SK-N-MC (cell line): ENCODE data around the gene PLEKHD1.

Experiments
- EZH2 ChIP-seq: fragments of 200-600 bp; sonication (generic); IDR thresholded peaks from one replicate; pipeline ENCODE4 v1.6.1; 2017; ENCODE audit warnings: antibody characterized with exemption
- POLR2AphosphoS5 ChIP-seq: IDR thresholded peaks from 2 replicates; pipeline ENCODE4 v1.6.1; 2012; ENCODE audit warnings: mild to moderate bottlenecking, low read depth, low read length, borderline replicate concordance

DNA sequence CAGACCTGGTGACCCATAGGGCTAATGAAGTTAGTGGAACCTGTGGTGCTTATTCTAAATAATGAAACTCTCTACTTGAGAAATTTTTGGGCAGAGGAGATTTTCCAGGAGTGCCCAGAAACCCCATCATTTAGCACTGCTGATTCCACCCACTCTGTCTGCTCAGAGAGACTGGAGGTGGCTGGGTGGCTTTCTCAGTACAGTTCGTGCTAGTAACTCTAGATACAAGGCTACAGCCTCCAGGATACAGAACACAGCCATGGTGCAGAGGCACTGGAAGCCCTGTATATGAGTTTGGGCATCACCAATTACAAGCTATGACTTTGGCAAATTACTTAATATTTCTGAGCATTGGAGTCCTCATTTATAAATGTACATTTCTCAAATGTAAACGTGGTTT, 57.8 kb downstream of the PLEKHD1 start:
- TF ChIP-seq EZH2 = no peak
- TF ChIP-seq POLR2AphosphoS5 = no peak
